ENCODE results near the gene SVOP. TPM values are rescaled to one million over a fixed set of nuclear protein-coding genes. Genes with fewer than 3 reads are reported as not detected.

The SVOP gene
- total RNA-seq, 1 experiment from 2014 or later = 0.47 TPM

GRCh38 chr12:108959748-108960655 is 60.9 kb downstream of the SVOP start:
- POLR2A ChIA-PET = no interaction called here
- Histone ChIP-seq H4K20me1 (ENCODE audit: insufficient read depth) (no peaks in the 10 kb centered on the region), H3K4me2 (ENCODE audit: low read length) (no peak overlapping the region), H2AFZ (ENCODE audit: low read depth, low read length, poor library complexity, severe bottlenecking) (no peak overlapping the region), H3K36me3 (ENCODE audit: control insufficient read depth in 1 of 2, insufficient read depth in 2 of 2, low read length in 2 of 2) (no peaks in the 10 kb centered on the region), H3K27me3 (ENCODE audit: insufficient read depth, low read length) (no peaks in the 10 kb centered on the region), H3K9me3 (ENCODE audit: control insufficient read depth in 1 of 2, insufficient read depth in 1 of 2, low read depth in 1 of 2, low read length in 2 of 2) (no peaks in the 10 kb centered on the region), H3K4me1 (ENCODE audit: control insufficient read depth in 1 of 2, insufficient read depth in 2 of 2, low read length in 2 of 2) (no peaks in the 10 kb centered on the region), H3K4me3 (replicated peaks in 1 of 2; ENCODE audit: low read depth in 1 of 2, low read length in 2 of 2) (no peak overlapping the region), H3K79me2 (ENCODE audit: insufficient read depth, low read length) (no peaks in the 10 kb centered on the region), H3K27ac (ENCODE audit: low read depth, low read length) (no peak overlapping the region), H3K9me2 (ENCODE audit: insufficient read depth) (no peaks in the 10 kb centered on the region), H3K9ac (ENCODE audit: low read length) (no peak overlapping the region)
- RAD21 ChIA-PET (ENCODE audit: low non-redundant PET in 1 of 2, low total read pairs in 2 of 2, uncharacterized antibody in 2 of 2, unreplicated experiment in 2 of 2) = no interaction called here
- CTCF ChIA-PET = no interaction called here
- no TSS peak for BruUV-seq (replicated peaks)
- no peak for DNase-seq (ENCODE audit: low read depth, low spot score)
- no peak for ATAC-seq
- no peak for TF ChIP-seq JUND (IDR thresholded peaks at IDR 0.05)
- no peak for TF ChIP-seq POLR2AphosphoS5 (IDR thresholded peaks at IDR 0.05; ENCODE audit: low read depth, low read length)
- TF ChIP-seq MAX (IDR thresholded peaks at IDR 0.05) = no peak
- TF ChIP-seq CBX3 (IDR thresholded peaks at IDR 0.05; ENCODE audit: low read depth) = no peak
- TF ChIP-seq EZH2phosphoT487 (IDR thresholded peaks at IDR 0.05; ENCODE audit: borderline replicate concordance) = no peak
- no peak for TF ChIP-seq ZFX (IDR thresholded peaks at IDR 0.05)
- TF ChIP-seq CTCF (IDR thresholded peaks at IDR 0.05 in 2 of 3, conservative IDR thresholded peaks at IDR 0.05 in 1 of 3; ENCODE audit: borderline replicate concordance in 1 of 3, insufficient read depth in 1 of 3, low read depth in 2 of 3, low read length in 2 of 3) = no peak
- no peak for TF ChIP-seq SP1 (IDR thresholded peaks at IDR 0.05; ENCODE audit: low read depth)
- TF ChIP-seq YY1 (IDR thresholded peaks at IDR 0.05; ENCODE audit: extremely low read depth, insufficient replicate concordance, low read depth, low read length) = no peak
- TF ChIP-seq ELF1 (IDR thresholded peaks at IDR 0.05; ENCODE audit: borderline replicate concordance, low read depth) = no peak
- TF ChIP-seq ZNF274 (IDR thresholded peaks at IDR 0.05; ENCODE audit: low read depth, low read length) = no peak
- no peak for TF ChIP-seq SIN3A (IDR thresholded peaks at IDR 0.05; ENCODE audit: low read depth)
- TF ChIP-seq EZH2 (IDR thresholded peaks at IDR 0.05) = no peak
- no peak for TF ChIP-seq REST (IDR thresholded peaks at IDR 0.05; ENCODE audit: low read depth)
- intact Hi-C loops (cut with micrococcal nuclease) = loop anchor here (10.0 kb wide), 1 partner anchor 135 kb away; the partner anchor contains the start of genes ALKBH2 and UNG

Data from HCT116 (cell line).